ENCODE measurements around the gene ABCG1.
A peak's percentile ranks its signal among the peaks of the same experiment; 100 is the strongest.

The ABCG1 gene

DNA sequence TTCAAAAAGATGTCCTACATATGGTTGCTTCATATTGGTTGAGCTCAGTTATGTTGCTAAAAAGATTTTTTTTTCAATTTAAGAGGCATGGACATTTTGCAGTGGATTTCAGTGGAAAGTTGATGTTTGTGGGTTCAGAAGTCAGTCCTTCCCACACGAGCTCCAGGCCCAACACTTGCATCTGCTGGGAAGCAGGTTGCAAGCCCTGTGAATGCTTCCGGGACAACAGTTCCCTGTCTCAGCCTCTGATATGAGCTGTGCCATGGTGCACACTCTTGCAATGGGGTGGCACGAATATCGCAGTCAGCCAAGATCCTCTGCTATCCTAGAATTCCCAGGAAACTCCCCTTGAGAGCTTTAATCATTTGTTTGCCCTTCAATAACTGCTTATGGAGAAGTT is 30.3 kb upstream of the ABCG1 start:
- Histone ChIP-seq H2AFZ (ENCODE audit: low read length) (no peak overlapping the region), H3K4me1 (ENCODE audit: insufficient read depth, low read length, severe bottlenecking) (peaks cover 64% of the 10 kb centered on the region), H3K4me2 (ENCODE audit: low read length) (peak overlapping the region; percentile 63), H4K20me1 (ENCODE audit: insufficient read depth, low read length) (no peaks in the 10 kb centered on the region), H3K9me3 (ENCODE audit: low read length) (peaks cover 13% of the 10 kb centered on the region), H3F3A (ENCODE audit: insufficient read depth, low read length) (no peaks in the 10 kb centered on the region), H3K9me2 (ENCODE audit: low read depth, low read length) (no peaks in the 10 kb centered on the region), H3K9ac (ENCODE audit: low read length) (peak overlapping the region; percentile 15; the same call in 1 of the 2 replicates), H3K4me3 (ENCODE audit: low read depth, low read length, poor library complexity, severe bottlenecking) (no peak overlapping the region), H3K79me2 (ENCODE audit: insufficient read depth, low read length) (no peaks in the 10 kb centered on the region), H3K36me3 (ENCODE audit: insufficient read depth, low read length) (no peaks in the 10 kb centered on the region), H3K27ac (ENCODE audit: low read depth, low read length, poor library complexity, severe bottlenecking) (peak overlapping the region; percentile 94), H3K27me3 (ENCODE audit: insufficient read depth, low read length) (no peaks in the 10 kb centered on the region)
- TF ChIP-seq, protein P1, sequence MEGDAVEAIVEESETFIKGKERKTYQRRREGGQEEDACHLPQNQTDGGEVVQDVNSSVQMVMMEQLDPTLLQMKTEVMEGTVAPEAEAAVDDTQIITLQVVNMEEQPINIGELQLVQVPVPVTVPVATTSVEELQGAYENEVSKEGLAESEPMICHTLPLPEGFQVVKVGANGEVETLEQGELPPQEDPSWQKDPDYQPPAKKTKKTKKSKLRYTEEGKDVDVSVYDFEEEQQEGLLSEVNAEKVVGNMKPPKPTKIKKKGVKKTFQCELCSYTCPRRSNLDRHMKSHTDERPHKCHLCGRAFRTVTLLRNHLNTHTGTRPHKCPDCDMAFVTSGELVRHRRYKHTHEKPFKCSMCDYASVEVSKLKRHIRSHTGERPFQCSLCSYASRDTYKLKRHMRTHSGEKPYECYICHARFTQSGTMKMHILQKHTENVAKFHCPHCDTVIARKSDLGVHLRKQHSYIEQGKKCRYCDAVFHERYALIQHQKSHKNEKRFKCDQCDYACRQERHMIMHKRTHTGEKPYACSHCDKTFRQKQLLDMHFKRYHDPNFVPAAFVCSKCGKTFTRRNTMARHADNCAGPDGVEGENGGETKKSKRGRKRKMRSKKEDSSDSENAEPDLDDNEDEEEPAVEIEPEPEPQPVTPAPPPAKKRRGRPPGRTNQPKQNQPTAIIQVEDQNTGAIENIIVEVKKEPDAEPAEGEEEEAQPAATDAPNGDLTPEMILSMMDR (IDR thresholded peaks at IDR 0.05; ENCODE audit: low read length) = no peak
- no peak for TF ChIP-seq EZH2 (IDR thresholded peaks at IDR 0.05; ENCODE audit: borderline replicate concordance, low read length)

DNA sequence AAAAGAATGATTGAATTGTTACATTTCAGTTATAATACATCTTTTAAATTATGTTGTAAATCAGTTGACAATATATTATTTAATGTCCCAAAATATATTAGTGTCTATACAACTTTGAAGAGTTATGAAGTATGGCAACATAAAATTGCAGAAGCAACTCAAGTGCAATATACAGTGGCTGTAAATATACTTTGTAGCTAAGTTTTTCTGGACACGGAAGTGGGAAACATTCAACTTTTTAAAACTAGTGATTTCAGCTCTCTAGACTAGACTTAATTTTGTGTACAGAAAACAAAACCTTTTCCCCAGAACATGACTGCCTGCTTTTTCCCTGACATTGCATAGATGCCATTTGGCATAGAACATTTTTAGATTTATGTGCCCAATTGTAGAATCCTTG is 29.5 kb upstream of the ABCG1 start:
- no peak overlapping the region for H3K9ac ChIP-seq (ENCODE audit: low read length)
- no peaks in the 10 kb centered on the region for H3K27me3 ChIP-seq (ENCODE audit: insufficient read depth, low read length)
- no peaks in the 10 kb centered on the region for H3K9me2 ChIP-seq (ENCODE audit: low read depth, low read length)
- no peaks in the 10 kb centered on the region for H4K20me1 ChIP-seq (ENCODE audit: insufficient read depth, low read length)
- no peaks in the 10 kb centered on the region for H3K36me3 ChIP-seq (ENCODE audit: insufficient read depth, low read length)
- no peaks in the 10 kb centered on the region for H3K79me2 ChIP-seq (ENCODE audit: insufficient read depth, low read length)
- peaks cover 66% of the 10 kb centered on the region for H3K4me1 ChIP-seq (ENCODE audit: insufficient read depth, low read length, severe bottlenecking)
- no peak overlapping the region for H3K4me2 ChIP-seq (ENCODE audit: low read length)
- H3K27ac ChIP-seq (ENCODE audit: low read depth, low read length, poor library complexity, severe bottlenecking) = peak overlapping the region; percentile 94
- H3K4me3 ChIP-seq (ENCODE audit: low read depth, low read length, poor library complexity, severe bottlenecking) = no peak overlapping the region
- no peak overlapping the region for H2AFZ ChIP-seq (ENCODE audit: low read length)
- H3K9me3 ChIP-seq (ENCODE audit: low read length) = peaks cover 13% of the 10 kb centered on the region
- TF ChIP-seq EZH2 (IDR thresholded peaks at IDR 0.05; ENCODE audit: borderline replicate concordance, low read length) = no peak
- TF ChIP-seq, protein P1 (IDR thresholded peaks at IDR 0.05; ENCODE audit: low read length) = no peak
- no peaks in the 10 kb centered on the region for H3F3A ChIP-seq (ENCODE audit: insufficient read depth, low read length)

DNA sequence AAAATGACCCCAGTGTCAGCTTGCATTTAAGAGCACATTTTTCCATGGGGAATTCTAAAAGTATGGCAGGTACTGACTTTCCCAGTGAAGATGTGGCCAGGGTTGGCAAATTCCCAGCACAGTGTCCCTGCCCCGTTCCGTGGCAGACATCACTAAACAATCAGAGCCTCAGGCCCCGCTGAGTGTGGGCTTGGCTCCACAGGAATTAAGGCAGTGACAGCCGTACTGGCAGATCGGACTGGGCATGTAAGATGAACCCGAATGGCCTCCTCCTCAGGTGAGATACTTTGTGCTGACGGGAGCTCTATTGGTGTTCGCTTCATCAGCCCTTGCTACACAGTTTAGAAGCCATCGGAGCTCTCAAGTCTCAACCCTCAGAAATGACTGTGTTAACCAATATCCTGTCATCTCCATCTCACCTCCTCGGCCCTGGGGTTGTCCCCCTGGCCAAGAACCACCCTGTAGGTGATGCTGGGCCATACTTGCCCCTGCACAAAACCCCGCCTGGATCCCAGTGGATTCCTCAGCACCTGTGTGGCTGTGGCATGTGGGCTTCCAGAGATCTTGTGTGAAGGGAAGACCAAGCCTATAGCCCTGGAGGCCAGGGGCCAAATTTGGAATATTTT is 29.0 kb upstream of the ABCG1 start:
- H3K9me3 ChIP-seq (ENCODE audit: low read length) = peaks cover 13% of the 10 kb centered on the region
- H4K20me1 ChIP-seq (ENCODE audit: insufficient read depth, low read length) = no peaks in the 10 kb centered on the region
- no peak overlapping the region for H3K4me2 ChIP-seq (ENCODE audit: low read length)
- no peaks in the 10 kb centered on the region for H3K79me2 ChIP-seq (ENCODE audit: insufficient read depth, low read length)
- no peaks in the 10 kb centered on the region for H3K27me3 ChIP-seq (ENCODE audit: insufficient read depth, low read length)
- no peaks in the 10 kb centered on the region for H3K36me3 ChIP-seq (ENCODE audit: insufficient read depth, low read length)
- H3F3A ChIP-seq (ENCODE audit: insufficient read depth, low read length) = no peaks in the 10 kb centered on the region
- H3K4me1 ChIP-seq (ENCODE audit: insufficient read depth, low read length, severe bottlenecking) = peaks cover 66% of the 10 kb centered on the region
- peak overlapping the region; percentile 94 for H3K27ac ChIP-seq (ENCODE audit: low read depth, low read length, poor library complexity, severe bottlenecking)
- H2AFZ ChIP-seq (ENCODE audit: low read length) = no peak overlapping the region
- TF ChIP-seq, protein P1 (IDR thresholded peaks at IDR 0.05; ENCODE audit: low read length) = no peak
- no peak for TF ChIP-seq EZH2 (IDR thresholded peaks at IDR 0.05; ENCODE audit: borderline replicate concordance, low read length)
- H3K9ac ChIP-seq (ENCODE audit: low read length) = no peak overlapping the region
- H3K9me2 ChIP-seq (ENCODE audit: low read depth, low read length) = no peaks in the 10 kb centered on the region
- H3K4me3 ChIP-seq (ENCODE audit: low read depth, low read length, poor library complexity, severe bottlenecking) = no peak overlapping the region

Data from OCI-LY1 (cell line).